ENCODE measurements around the gene GPC6. TPM values are rescaled to one million over a fixed set of nuclear protein-coding genes. Genes with fewer than 3 reads are reported as not detected.
A peak's percentile ranks its signal among the peaks of the same experiment; 100 is the strongest.

Gene GPC6
- total RNA-seq, 3 donors from 2014 or later, result 0.03 to 0.08 TPM; not detected in 1

DNA sequence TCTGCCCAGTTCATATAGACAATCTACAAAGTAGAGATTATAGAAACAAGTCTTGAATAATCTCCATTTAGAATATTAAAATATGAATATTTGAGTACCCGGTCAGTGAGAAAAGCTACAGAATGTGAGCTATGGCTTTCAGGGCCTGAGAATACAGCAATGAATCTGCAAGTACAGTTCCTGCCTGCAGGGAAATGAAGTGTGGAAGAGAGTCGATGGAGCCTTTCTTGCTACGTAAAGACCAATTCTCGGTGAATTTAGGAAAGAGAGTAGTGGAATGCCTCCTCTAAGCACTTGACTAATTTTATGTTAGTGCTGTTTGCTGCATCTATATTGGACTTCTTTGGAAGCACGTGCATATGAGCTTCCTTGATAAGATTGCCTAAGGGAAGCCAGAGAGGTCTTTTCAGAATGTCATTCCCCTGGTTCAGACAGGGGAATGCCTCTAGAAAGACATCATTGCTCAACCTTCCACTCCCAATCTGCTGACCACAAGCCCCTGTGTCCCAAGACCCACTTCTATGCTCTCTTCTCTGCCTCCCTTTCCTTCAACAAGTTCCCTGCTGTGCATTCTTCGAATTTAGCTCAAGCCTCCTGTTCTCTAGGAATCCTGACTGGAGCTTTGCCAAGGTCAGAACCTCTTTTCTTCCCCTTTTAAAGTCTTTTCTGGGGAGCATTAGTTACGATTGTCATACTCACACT lies 41.9 kb downstream of the GPC6 start:
- no peak for DNase-seq
- H3K9me3 Mint-ChIP-seq, result no peaks in the 10 kb centered on the region
- no peak for ATAC-seq
- H3K36me3 Mint-ChIP-seq (ENCODE audit: insufficient read depth), result no peaks in the 10 kb centered on the region
- H3K4me3 Mint-ChIP-seq, result no peak overlapping the region
- H3K27me3 Mint-ChIP-seq (ENCODE audit: low read depth), result no peaks in the 10 kb centered on the region
- no peaks in the 10 kb centered on the region for H3K4me1 Mint-ChIP-seq (ENCODE audit: low read depth)

DNA sequence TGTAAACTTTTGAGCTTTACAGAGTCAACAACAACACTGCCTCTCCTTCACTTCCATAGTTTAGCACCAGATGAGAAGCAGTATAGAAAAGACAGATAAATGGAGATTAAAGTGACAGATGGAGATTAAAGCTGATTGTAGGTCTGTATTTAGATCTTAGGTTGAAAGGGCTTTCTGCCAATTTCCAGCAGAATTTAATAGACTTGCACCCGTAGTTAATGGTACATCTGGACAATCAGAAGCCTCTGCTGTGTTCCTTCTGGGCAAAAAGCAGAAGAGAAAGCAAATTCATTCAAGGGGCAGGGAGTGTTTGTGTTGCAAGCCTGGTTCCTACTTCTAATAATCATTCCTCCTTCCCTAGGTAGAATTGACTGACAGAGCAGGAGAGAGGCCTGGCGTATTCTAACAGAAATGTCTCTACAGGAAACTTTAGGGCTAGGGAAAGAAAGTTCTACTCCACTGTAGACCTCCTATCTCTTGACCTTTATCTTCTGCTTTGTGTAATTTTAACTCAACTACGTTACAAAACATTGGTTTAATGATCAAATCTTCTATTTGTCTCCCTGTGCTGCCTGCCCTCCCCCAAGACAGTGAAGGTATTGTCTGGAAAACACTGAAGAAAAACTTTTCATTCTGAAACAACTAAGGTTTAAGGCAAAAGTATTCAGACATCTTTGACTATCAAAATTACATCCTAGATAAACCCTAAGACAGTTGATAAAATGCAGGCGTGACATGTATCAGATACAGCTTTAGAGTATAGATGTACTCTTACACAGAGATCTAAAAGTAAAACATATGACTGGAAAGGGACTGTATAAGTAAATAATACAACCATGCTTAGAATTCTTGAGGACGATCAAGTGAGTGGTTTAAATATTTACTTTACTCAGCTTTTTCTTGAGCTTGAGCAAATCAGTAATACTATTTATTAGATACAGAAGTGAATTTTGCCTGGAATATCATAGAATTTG lies 44.4 kb downstream of the GPC6 start:
- Mint-ChIP-seq H3K4me3 (no peak overlapping the region), H3K36me3 (ENCODE audit: insufficient read depth) (no peaks in the 10 kb centered on the region), H3K9me3 (no peaks in the 10 kb centered on the region), H3K27me3 (ENCODE audit: low read depth) (no peaks in the 10 kb centered on the region), H3K4me1 (ENCODE audit: low read depth) (no peaks in the 10 kb centered on the region)
- no peak for DNase-seq
- ATAC-seq, result no peak

DNA sequence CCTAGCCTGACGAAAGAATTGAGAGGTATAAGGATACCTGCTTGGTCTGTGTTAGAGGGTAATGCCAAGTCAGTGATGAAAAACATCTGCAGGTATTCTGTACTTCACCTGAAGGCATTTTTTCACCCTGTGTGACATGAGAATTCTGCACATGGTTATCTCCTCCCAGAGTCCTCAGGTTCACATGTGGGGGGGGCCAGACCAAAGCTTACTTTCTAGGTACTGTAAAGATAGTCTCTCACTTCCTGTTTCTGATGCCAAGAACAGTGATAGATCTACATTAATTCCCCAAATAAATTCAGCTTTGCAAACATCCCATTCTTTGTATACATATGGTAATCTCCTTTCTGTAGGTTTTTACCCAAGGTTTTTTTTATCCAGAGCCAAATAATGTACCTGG lies 53.4 kb downstream of the GPC6 start:
- H3K36me3 Mint-ChIP-seq (ENCODE audit: insufficient read depth), result no peaks in the 10 kb centered on the region
- no peaks in the 10 kb centered on the region for H3K4me1 Mint-ChIP-seq (ENCODE audit: low read depth)
- no peak for DNase-seq
- no peaks in the 10 kb centered on the region for H3K27me3 Mint-ChIP-seq (ENCODE audit: low read depth)
- no peaks in the 10 kb centered on the region for H3K9me3 Mint-ChIP-seq
- ATAC-seq, result no peak
- no peak overlapping the region for H3K4me3 Mint-ChIP-seq

DNA sequence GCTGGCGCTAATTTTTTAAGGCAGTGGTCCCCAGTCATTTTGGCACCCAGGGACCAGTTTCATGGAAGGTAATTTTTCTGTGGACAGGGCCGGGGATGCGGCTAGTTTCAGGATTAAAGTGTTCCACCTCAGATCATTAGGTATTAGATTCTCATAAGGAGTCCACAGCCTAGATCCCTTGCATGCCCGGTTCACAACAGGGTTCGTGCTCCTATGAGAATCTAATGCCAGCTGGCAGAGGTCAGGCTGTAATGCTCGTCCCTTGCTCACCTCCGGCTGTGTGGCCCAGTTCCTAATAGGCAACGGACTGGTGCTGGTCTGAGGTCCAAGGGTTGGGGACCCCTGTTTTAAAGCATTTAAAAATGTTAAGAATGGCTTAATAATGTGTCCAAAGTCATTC lies 54.1 kb downstream of the GPC6 start:
- no peak for DNase-seq
- no peaks in the 10 kb centered on the region for H3K4me1 Mint-ChIP-seq (ENCODE audit: low read depth)
- no peak for ATAC-seq
- no peaks in the 10 kb centered on the region for H3K36me3 Mint-ChIP-seq (ENCODE audit: insufficient read depth)
- no peak overlapping the region for H3K4me3 Mint-ChIP-seq
- H3K27me3 Mint-ChIP-seq (ENCODE audit: low read depth), result no peaks in the 10 kb centered on the region
- no peaks in the 10 kb centered on the region for H3K9me3 Mint-ChIP-seq

DNA sequence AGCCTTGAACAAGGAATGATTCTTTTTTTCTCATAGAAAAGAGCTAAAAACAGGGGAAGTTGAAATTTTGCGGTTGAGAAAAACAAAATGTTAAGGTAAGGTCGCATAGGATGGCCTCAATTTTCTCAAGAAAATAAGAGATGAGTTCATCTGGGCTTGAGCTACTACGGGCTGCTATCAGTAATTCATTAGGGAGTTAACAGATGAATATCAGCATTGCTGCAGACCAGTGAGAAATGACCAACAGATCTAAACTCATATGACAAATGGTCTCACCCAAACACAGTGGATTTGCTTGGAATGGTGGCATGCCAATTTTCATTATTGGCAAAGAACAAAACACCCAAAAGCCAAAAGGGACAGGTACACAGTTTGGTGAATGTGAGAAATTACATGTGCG lies 56.6 kb downstream of the GPC6 start:
- ATAC-seq, result no peak

DNA sequence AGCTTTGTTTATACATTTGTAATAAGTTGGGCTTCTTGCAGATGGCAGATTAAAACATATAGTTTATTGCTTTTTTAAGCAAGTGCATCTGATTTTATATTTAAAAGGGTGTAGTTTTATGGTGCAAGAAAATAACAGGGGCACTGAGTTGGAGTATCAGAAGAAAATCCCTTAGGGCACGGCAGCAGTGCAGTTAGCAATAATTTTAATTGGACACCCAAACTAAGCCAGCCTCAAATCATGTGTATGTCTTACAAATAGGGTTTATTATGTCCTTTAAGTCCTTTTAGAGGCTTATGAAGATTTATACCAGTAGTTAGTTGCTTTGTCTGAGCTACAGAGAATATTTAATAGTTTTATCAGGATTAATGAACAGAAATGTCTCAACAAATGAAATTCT lies 57.5 kb downstream of the GPC6 start:
- no peaks in the 10 kb centered on the region for H3K4me1 Mint-ChIP-seq (ENCODE audit: low read depth)
- no peak overlapping the region for H3K4me3 Mint-ChIP-seq
- no peaks in the 10 kb centered on the region for H3K27me3 Mint-ChIP-seq (ENCODE audit: low read depth)
- H3K36me3 Mint-ChIP-seq (ENCODE audit: insufficient read depth), result no peaks in the 10 kb centered on the region
- DNase-seq, result no peak
- no peaks in the 10 kb centered on the region for H3K9me3 Mint-ChIP-seq
- no peak for ATAC-seq

More for the DNA sequence above, 56.6 kb downstream of the GPC6 start:
- H3K36me3 Mint-ChIP-seq (ENCODE audit: insufficient read depth), result no peaks in the 10 kb centered on the region
- H3K27me3 Mint-ChIP-seq (ENCODE audit: low read depth), result no peaks in the 10 kb centered on the region
- no peak for DNase-seq
- H3K4me3 Mint-ChIP-seq, result no peak overlapping the region
- no peaks in the 10 kb centered on the region for H3K4me1 Mint-ChIP-seq (ENCODE audit: low read depth)
- no peaks in the 10 kb centered on the region for H3K9me3 Mint-ChIP-seq

DNA sequence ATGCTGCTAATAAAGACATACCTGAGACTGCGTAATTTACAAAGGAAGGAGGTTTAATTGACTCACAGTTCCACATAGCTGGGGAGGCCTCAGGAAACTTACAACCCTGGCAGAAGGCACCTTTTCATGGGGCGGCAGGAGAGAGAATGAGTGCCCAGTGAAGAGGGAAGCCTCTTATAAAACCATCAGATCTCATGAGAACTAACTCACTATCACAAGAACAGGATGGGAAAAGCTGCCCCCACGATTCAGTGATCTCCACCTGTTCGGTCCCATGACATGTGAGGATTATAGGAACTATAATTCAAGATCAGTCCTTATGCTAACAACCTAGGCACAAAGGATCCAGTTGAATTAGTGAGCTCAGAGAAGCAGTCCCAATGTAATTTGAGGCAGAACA lies 59.4 kb downstream of the GPC6 start:
- H3K4me1 Mint-ChIP-seq (ENCODE audit: low read depth), result no peaks in the 10 kb centered on the region
- no peak overlapping the region for H3K4me3 Mint-ChIP-seq
- ATAC-seq (no peak), DNase-seq (no peak)
- no peaks in the 10 kb centered on the region for H3K36me3 Mint-ChIP-seq (ENCODE audit: insufficient read depth)
- no peaks in the 10 kb centered on the region for H3K27me3 Mint-ChIP-seq (ENCODE audit: low read depth)
- no peaks in the 10 kb centered on the region for H3K9me3 Mint-ChIP-seq

DNA sequence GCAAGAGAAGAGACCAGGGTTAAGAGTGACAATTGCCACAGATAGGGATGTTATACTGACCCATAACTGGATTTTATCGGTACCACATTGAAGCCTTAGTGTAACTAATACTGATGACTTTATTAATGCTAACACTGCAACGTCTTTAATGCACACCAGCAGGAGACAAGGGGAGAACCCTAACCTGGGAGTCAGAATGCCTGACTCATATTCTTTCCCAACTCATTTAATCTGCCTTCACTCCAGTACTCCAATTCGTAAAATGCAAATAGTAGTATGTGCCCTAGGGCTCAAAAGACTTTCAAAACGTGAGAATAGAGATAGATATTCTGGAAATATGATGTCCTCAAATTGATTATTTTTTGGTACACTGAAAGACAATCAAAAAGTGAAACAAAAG lies 62.4 kb downstream of the GPC6 start:
- no peaks in the 10 kb centered on the region for H3K36me3 Mint-ChIP-seq (ENCODE audit: insufficient read depth)
- no peaks in the 10 kb centered on the region for H3K9me3 Mint-ChIP-seq
- no peak for ATAC-seq
- no peaks in the 10 kb centered on the region for H3K27me3 Mint-ChIP-seq (ENCODE audit: low read depth)
- H3K4me1 Mint-ChIP-seq (ENCODE audit: low read depth), result no peaks in the 10 kb centered on the region
- H3K4me3 Mint-ChIP-seq, result no peak overlapping the region
- no peak for DNase-seq

DNA sequence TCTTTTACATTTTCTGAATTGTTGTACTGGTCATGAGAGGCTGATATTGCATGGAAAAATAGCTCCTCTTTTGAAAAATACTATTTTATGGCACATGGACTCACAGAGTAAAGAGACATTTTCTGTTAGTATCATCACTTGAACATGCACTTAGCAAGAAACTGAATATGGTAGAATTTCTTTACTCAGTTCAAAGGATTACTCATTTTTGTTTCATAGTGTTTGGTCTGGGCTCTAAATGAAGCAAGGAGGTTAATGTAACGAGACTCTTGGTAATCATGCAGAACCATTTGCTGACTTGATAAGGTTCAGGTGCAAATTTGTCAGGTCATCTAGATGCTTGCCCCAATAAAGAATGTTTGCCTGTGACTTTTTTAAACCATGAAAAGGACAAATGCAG lies 63.2 kb downstream of the GPC6 start:
- Mint-ChIP-seq H3K9me3 (no peaks in the 10 kb centered on the region), H3K4me3 (no peak overlapping the region), H3K27me3 (ENCODE audit: low read depth) (no peaks in the 10 kb centered on the region), H3K36me3 (ENCODE audit: insufficient read depth) (no peaks in the 10 kb centered on the region), H3K4me1 (ENCODE audit: low read depth) (no peaks in the 10 kb centered on the region)
- DNase-seq (no peak), ATAC-seq (no peak)

DNA sequence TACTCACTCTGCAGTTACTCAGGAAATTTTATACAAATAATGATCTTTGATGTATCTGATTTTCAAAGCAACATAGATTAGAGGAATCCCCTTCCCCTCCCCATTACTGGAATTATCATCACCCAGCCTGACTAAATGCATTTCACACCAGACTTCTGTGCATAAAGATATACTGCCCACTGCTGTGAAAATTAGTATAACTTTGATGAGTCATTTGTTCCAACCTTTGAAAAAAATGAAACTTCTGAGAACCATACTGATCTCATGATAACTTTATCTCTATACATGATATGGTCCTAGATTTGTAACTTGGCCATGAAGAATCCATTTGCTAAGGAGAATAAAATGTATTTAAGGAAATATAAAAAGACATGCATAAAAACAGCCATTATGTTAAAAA lies 63.9 kb downstream of the GPC6 start:
- DNase-seq (no peak), ATAC-seq (peak; percentile 48 to 62)
- no peaks in the 10 kb centered on the region for H3K4me1 Mint-ChIP-seq (ENCODE audit: low read depth)
- H3K4me3 Mint-ChIP-seq, result no peak overlapping the region
- no peaks in the 10 kb centered on the region for H3K27me3 Mint-ChIP-seq (ENCODE audit: low read depth)
- H3K36me3 Mint-ChIP-seq (ENCODE audit: insufficient read depth), result no peaks in the 10 kb centered on the region
- H3K9me3 Mint-ChIP-seq, result no peaks in the 10 kb centered on the region

DNA sequence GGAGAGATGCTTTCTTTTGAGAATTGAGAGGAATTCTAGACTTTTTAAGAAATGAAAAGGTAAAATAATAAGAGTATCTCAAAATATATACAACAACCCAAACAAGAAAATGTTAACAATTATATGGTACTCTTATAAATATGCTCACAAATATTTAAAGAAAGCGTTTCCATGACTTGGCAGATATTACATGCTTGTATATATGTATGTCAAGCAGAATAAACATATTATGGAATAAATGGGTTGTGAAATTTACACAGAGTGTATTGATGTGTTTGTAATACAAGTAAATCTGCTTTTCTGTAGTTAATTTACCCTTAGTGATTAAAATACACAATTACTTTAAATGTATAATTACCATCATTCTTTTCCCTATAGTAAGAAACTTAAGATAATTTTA lies 65.8 kb downstream of the GPC6 start:
- Mint-ChIP-seq H3K4me1 (ENCODE audit: low read depth) (no peaks in the 10 kb centered on the region), H3K4me3 (no peak overlapping the region), H3K9me3 (no peaks in the 10 kb centered on the region), H3K27me3 (ENCODE audit: low read depth) (no peaks in the 10 kb centered on the region), H3K36me3 (ENCODE audit: insufficient read depth) (no peaks in the 10 kb centered on the region)
- DNase-seq (no peak), ATAC-seq (no peak)

DNA sequence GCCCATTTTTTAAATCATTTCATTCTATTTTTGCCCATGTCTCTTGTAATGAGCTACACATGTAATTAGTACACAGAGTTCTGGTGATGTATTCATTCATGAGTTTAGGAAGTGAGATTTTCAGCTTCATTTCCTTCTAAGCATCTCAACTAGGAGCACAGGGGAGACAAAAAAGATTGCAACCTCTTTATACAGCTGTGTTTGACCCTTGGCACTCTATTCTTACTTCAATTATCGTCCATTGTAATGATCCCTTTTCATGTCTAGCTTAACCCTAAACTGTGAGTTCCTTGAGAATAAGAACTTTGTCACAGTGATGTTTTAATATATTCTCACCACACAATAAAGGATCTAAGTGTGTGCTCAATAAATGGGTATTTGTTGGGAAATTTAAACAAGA lies 67.1 kb downstream of the GPC6 start:
- Mint-ChIP-seq H3K4me1 (ENCODE audit: low read depth) (no peaks in the 10 kb centered on the region), H3K36me3 (ENCODE audit: insufficient read depth) (no peaks in the 10 kb centered on the region), H3K9me3 (no peaks in the 10 kb centered on the region), H3K27me3 (ENCODE audit: low read depth) (no peaks in the 10 kb centered on the region), H3K4me3 (no peak overlapping the region)
- DNase-seq (no peak), ATAC-seq (no peak)

DNA sequence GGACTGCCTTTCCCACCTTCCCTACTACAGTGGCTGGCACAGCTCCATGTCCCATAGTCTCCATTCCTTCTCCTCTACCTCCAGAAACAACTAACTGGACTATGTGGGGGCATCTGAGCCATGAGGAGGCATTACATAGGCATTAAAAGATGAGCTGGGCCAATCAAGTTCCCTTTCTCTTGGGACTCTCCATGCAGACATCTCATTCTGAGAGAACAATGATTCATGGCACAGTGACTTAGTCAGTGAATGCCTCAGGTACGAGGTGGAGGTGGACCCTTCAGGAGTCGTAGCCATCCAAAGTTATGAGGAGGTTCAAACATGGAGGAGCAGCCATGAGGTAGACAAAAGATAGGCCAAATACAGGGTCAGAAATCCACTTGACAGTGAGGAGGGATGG lies 70.0 kb downstream of the GPC6 start:
- no peak for ATAC-seq

DNA sequence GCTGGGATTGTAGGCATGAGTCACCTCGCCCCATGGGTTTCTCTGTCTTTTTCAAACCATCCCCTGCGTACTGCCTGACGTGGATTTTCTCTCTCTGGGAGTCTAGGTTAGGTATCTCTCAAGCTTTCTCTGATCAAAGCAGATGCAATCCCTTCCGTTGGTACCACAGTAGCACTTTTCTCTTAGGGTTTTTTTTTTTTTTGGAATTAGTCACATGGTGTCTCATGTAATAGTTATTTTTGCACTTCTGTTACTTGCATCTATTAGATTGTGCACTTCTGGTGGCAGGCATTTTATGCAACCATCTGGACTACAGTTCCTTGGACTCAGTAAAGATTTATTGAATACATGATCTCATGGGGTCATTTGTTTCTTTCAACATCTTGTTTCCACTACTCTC lies 72.1 kb downstream of the GPC6 start:
- Mint-ChIP-seq H3K9me3 (no peaks in the 10 kb centered on the region), H3K4me3 (no peak overlapping the region), H3K27me3 (ENCODE audit: low read depth) (no peaks in the 10 kb centered on the region), H3K36me3 (ENCODE audit: insufficient read depth) (no peaks in the 10 kb centered on the region), H3K4me1 (ENCODE audit: low read depth) (no peaks in the 10 kb centered on the region)
- DNase-seq (no peak), ATAC-seq (no peak)

More for the DNA sequence above, 70.0 kb downstream of the GPC6 start:
- no peak overlapping the region for H3K4me3 Mint-ChIP-seq
- H3K9me3 Mint-ChIP-seq, result no peaks in the 10 kb centered on the region
- no peak for DNase-seq
- H3K36me3 Mint-ChIP-seq (ENCODE audit: insufficient read depth), result no peaks in the 10 kb centered on the region
- H3K27me3 Mint-ChIP-seq (ENCODE audit: low read depth), result no peaks in the 10 kb centered on the region
- no peaks in the 10 kb centered on the region for H3K4me1 Mint-ChIP-seq (ENCODE audit: low read depth)

DNA sequence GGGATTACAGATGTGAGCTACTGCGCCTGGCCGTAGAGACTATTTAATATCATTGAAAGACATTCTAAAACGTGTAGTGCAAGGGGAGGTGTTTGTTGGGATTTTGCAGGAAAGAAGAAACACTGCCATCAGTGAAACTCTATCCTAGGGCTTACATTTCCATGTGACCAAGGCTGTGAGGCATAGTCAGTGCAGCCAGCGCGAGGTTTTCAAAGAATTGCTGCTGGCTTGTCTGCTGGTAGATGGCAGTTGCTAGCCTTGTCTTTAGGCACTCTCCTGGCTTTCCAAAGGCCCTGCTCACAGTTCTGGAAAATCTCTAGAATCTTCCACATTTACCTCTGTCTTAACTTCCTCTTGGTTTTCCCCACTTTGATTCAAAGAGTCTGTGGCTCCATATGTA lies 77.5 kb downstream of the GPC6 start:
- H3K27me3 Mint-ChIP-seq (ENCODE audit: low read depth), result peaks cover 1% of the 10 kb centered on the region
- H3K36me3 Mint-ChIP-seq (ENCODE audit: insufficient read depth), result no peaks in the 10 kb centered on the region
- DNase-seq, result no peak
- H3K4me3 Mint-ChIP-seq, result no peak overlapping the region
- no peak for ATAC-seq
- no peaks in the 10 kb centered on the region for H3K4me1 Mint-ChIP-seq (ENCODE audit: low read depth)
- H3K9me3 Mint-ChIP-seq, result no peaks in the 10 kb centered on the region
